Stimulated activated naive CD4-positive, alpha-beta T cell (primary cell): ENCODE results near the gene FGFR2.

Experiments
- DNase-seq, 6 experiments: peaks; one replicate each; lab custom pipeline; 2025; lab: John Stamatoyannopoulos, UW

The FGFR2 gene

GRCh38 chr10:121610798-121611323 lies 12.6 kb upstream of the FGFR2 start:
- no peak for DNase-seq

- DNase-seq = no peak
Measured at GRCh38 chr10:121609426-121610380, 11.5 kb upstream of the FGFR2 start.

- no peak for DNase-seq
Measured at GRCh38 chr10:121608469-121609190, 10.4 kb upstream of the FGFR2 start.

GRCh38 chr10:121607310-121608055 lies 9.2 kb upstream of the FGFR2 start:
- DNase-seq = no peak

GRCh38 chr10:121605708-121606107 lies 7.5 kb upstream of the FGFR2 start:
- DNase-seq = no peak

- no peak for DNase-seq
Measured at GRCh38 chr10:121601458-121601857, 3.2 kb upstream of the FGFR2 start.

- DNase-seq = no peak
Measured at GRCh38 chr10:121600611-121601010, 2.4 kb upstream of the FGFR2 start.

- no peak for DNase-seq
Measured at GRCh38 chr10:121599947-121600346, 1.7 kb upstream of the FGFR2 start.

- DNase-seq = no peak
Measured at GRCh38 chr10:121597504-121598262, 561 bp downstream of the FGFR2 start.

- no peak for DNase-seq
Measured at GRCh38 chr10:121596689-121597503, 1.3 kb downstream of the FGFR2 start.

- no peak for DNase-seq
Measured at GRCh38 chr10:121595806-121596688, 2.2 kb downstream of the FGFR2 start.

- no peak for DNase-seq
Measured at GRCh38 chr10:121595351-121595805, 2.9 kb downstream of the FGFR2 start.

GRCh38 chr10:121594623-121595350 lies 3.5 kb downstream of the FGFR2 start:
- no peak for DNase-seq

GRCh38 chr10:121594076-121594475 lies 4.2 kb downstream of the FGFR2 start:
- DNase-seq = no peak

- DNase-seq = no peak
Measured at GRCh38 chr10:121593281-121594075, 4.8 kb downstream of the FGFR2 start.

GRCh38 chr10:121592155-121592890 lies 5.9 kb downstream of the FGFR2 start:
- DNase-seq = no peak

GRCh38 chr10:121591186-121591585 lies 7.1 kb downstream of the FGFR2 start:
- no peak for DNase-seq
